ENCODE measurements around the gene DGKQ. TPM values are rescaled to one million over a fixed set of nuclear protein-coding genes. Genes with fewer than 3 reads are reported as not detected.
A peak's percentile ranks its signal among the peaks of the same experiment; 100 is the strongest.
"Not testable (repeated sequence)": the region's sequence is repeated elsewhere in the genome, so short reads cannot be mapped to it uniquely, and the experiment has no call there.

Gene DGKQ
- total RNA-seq, 2 experiments from 2014 or later = 20.5 to 21.3 TPM

DNA sequence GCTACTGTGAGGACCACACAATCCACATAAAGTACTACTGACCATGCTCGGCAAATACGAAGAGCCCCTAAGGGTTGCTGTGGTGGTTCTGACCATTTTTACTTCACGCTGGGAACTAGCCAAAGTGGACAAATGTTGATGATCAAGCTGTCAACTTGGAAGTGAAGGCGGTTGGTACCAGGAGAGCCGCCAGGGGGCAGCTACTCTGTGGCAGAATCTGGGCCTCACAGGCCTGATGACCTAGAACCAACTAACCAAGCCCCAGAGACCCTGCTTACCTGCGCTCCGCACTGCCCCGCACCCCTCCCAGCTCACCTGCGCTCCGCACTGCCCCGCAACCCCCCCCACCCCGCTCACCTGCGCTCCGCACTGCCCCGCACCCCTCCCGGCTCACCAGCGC, 46.8 kb downstream of the DGKQ start:
- DNase-seq = no peak
- H3K9me3 Mint-ChIP-seq = no peaks in the 10 kb centered on the region
- H3K4me3 Mint-ChIP-seq = no peak overlapping the region
- no peak overlapping the region for H3K27ac Mint-ChIP-seq
- peaks cover 17% of the 10 kb centered on the region for H3K36me3 Mint-ChIP-seq (ENCODE audit: low read depth)
- CTCF ChIA-PET = no interaction called here
- H3K4me1 Mint-ChIP-seq = peaks cover 65% of the 10 kb centered on the region
- POLR2A ChIA-PET = no interaction called here
- no peaks in the 10 kb centered on the region for H3K27me3 Mint-ChIP-seq

DNA sequence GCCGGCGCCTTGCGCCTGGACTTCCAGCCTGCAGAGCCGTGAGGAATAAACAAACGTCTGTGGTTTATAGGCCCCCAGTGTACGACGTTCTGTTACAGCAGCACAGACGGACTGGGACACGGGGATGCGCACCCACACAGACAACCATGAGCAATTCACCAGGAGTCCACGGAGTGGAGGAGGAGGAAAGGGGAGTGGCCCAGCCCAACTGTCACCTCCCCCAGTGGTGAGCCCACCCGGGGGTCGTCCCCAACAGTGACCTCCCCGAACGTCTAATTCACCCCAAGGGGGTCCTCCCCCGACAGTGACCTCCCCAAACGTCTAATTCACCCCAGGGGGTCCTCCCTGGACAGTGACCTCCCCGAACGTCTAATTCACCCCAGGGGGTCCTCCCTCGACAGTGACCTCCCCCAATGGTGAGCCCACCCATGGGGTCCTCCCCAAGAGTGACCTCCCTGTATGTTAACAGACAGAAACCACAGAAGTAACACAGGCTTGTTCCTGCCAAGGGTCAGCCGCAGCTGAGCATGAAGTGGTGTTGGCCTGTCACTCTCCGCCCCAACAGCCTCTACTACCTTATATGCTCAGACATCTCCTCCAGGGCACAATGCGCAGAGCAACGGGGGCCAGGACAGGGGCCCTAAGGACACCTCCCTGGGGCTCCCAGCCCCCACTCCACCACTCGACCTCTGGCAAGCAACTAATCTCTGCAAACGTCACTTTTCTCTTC, 47.4 kb downstream of the DGKQ start:
- H3K4me3 Mint-ChIP-seq = no peak overlapping the region
- H3K4me1 Mint-ChIP-seq = peaks cover 64% of the 10 kb centered on the region
- ChIA-PET CTCF (no interaction called here), POLR2A (no interaction called here)
- H3K36me3 Mint-ChIP-seq (ENCODE audit: low read depth) = peaks cover 23% of the 10 kb centered on the region
- no peaks in the 10 kb centered on the region for H3K9me3 Mint-ChIP-seq
- peak overlapping the region; percentile 6 for H3K27ac Mint-ChIP-seq
- no peaks in the 10 kb centered on the region for H3K27me3 Mint-ChIP-seq
- no peak for DNase-seq

- peaks cover 58% of the 10 kb centered on the region for H3K4me1 Mint-ChIP-seq
- POLR2A ChIA-PET = no interaction called here
- H3K4me3 Mint-ChIP-seq = no peak overlapping the region
- H3K9me3 Mint-ChIP-seq = no peaks in the 10 kb centered on the region
- CTCF ChIA-PET = no interaction called here
- no peaks in the 10 kb centered on the region for H3K27me3 Mint-ChIP-seq
- H3K27ac Mint-ChIP-seq = no peak overlapping the region
- peaks cover 26% of the 10 kb centered on the region for H3K36me3 Mint-ChIP-seq (ENCODE audit: low read depth)
- no peak for DNase-seq
These were observed 48.2 kb downstream of the DGKQ start for GRCh38 chr4:925171-925570.

DNA sequence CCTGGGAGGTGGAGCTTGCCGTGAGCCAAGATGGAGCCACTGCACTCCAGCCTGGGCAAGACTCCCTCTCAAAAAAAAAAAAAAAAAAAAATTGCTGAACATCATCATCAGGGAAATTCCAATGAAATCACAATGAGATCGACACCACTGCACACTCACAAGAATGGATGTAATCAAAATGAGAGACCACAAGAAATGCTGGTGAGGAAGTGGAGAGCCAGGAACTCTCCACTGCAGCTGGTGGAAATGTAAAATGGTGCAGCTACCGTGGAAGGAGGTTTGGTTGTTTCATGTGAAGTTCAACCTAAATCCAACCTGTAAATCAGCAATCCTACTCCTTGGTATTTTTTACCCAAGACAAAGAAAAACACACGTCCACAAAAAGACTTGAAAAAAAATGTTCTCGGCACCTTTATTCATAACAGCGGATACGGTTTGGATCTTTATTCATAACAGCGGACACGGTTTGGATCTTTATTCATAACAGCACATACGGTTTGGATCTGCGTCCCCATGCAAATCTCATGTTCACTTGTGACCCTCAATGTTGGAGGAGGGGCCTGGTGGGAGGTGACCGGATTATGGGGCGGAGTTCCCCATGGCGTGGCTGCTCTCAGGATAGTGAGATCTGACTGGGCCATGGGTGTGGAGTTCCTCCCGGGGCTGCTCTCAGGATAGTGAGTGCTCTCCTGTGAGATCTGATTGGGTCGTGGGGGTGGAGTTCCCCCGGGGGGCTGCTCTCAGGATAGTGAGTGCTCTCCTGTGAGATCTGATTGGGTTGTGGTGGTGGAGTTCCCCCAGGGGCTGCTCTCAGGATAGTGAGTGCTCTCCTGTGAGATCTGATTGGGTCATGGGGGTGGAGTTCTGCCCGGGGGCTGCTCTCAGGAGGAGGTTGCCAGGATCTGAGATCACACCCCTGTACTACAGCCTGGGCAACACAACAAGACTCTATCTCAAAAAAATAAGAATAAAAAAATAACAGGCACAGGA, 49.0 kb downstream of the DGKQ start:
- Mint-ChIP-seq H3K9me3 (no peaks in the 10 kb centered on the region), H3K4me3 (no peak overlapping the region), H3K27ac (peak overlapping the region; percentile 31), H3K36me3 (ENCODE audit: low read depth) (peaks cover 31% of the 10 kb centered on the region), H3K27me3 (no peaks in the 10 kb centered on the region), H3K4me1 (peaks cover 58% of the 10 kb centered on the region)
- DNase-seq = no peak
- ChIA-PET POLR2A (no interaction called here), CTCF (interaction anchor here (0.6 to 0.7 kb wide), 2 partner anchors 13 to 850 kb away, joined by 3 read pairs; no protein-coding TSS in a partner anchor)

DNA sequence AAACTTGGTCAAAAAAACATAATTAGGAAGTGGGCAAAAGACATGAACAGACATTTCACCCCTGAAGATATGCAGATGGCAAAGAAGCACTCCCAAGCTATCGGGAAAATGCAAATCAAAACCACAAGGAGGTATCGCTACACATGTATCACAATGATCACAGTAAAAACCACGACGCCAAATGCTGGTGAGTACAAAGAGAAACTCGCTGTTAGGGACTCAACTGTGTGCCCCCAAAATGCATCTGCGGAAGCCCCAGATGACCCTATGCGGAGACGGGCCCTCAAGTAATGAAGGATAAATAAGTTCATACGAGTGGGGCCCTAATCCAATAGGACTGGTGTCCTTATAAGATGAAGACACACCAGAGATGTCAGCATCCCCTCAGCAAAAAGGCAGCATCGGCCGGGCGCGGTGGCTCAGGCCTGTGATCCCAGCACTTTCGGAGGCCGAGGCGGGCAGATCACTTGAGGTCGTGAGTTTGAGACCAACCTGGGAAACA, 51.5 kb downstream of the DGKQ start:
- CTCF ChIA-PET = interaction anchor here (1.0 kb wide), 2 partner anchors 10 kb away, joined by 3 read pairs; partner anchors contain the start of genes GAK and TMEM175

DNA sequence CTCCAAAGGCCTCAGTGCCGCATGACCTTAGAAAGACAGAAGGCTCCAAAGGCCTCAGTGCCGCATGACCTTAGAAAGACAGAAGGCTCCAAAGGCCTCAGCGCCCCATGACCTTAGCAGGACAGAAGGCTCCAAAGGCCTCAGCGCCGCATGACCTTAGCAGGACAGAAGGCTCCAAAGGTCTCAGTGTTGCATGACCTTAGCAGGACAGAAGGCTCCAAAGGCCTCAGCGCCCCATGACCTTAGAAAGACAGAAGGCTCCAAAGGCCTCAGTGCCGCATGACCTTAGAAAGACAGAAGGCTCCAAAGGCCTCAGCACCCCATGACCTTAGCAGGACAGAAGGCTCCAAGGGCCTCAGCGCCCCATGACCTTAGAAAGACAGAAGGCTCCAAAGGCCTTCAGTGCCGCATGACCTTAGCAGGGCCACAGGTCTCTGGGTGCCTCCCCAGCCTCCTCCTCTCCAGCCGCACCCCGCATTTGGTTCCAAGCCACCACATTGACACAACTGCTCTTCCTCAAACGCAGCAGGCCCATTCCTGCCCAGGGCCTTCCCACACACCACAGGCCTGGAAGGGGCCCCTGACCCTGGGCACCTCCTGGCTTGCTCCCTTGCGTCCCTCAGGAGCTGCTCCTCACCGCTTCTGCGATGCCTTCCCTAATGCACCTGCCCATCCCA, 54.2 kb downstream of the DGKQ start:
- CTCF ChIA-PET, H3K27me3 Mint-ChIP-seq, H3K4me3 Mint-ChIP-seq, H3K9me3 Mint-ChIP-seq, POLR2A ChIA-PET, DNase-seq, H3K27ac Mint-ChIP-seq: not testable (repeated sequence)
- peaks cover 64% of the 10 kb centered on the region for H3K4me1 Mint-ChIP-seq
- H3K36me3 Mint-ChIP-seq (ENCODE audit: low read depth) = peaks cover 35% of the 10 kb centered on the region

More for the DNA sequence above, 51.5 kb downstream of the DGKQ start:
- peaks cover 65% of the 10 kb centered on the region for H3K4me1 Mint-ChIP-seq
- H3K27me3 Mint-ChIP-seq = no peaks in the 10 kb centered on the region
- POLR2A ChIA-PET = no interaction called here
- H3K36me3 Mint-ChIP-seq (ENCODE audit: low read depth) = peaks cover 41% of the 10 kb centered on the region
- DNase-seq = no peak
- peak overlapping the region; percentile 28 for H3K27ac Mint-ChIP-seq
- no peak overlapping the region for H3K4me3 Mint-ChIP-seq
- H3K9me3 Mint-ChIP-seq = peaks cover 9% of the 10 kb centered on the region

- CTCF ChIA-PET, H3K27ac Mint-ChIP-seq, POLR2A ChIA-PET, H3K4me3 Mint-ChIP-seq, H3K9me3 Mint-ChIP-seq, DNase-seq, H3K27me3 Mint-ChIP-seq: not testable (repeated sequence)
- Mint-ChIP-seq H3K4me1 (peaks cover 62% of the 10 kb centered on the region), H3K36me3 (ENCODE audit: low read depth) (peaks cover 35% of the 10 kb centered on the region)
These were observed 54.8 kb downstream of the DGKQ start for GRCh38 chr4:918591-918990.

GRCh38 chr4:917992-918391, 55.4 kb downstream of the DGKQ start:
- CTCF ChIA-PET = no interaction called here
- POLR2A ChIA-PET = no interaction called here

GRCh38 chr4:917466-917865, 55.9 kb downstream of the DGKQ start:
- DNase-seq = no peak
- Mint-ChIP-seq H3K4me3 (no peak overlapping the region), H3K4me1 (peaks cover 53% of the 10 kb centered on the region), H3K27ac (no peak overlapping the region), H3K36me3 (ENCODE audit: low read depth) (peaks cover 37% of the 10 kb centered on the region), H3K27me3 (no peaks in the 10 kb centered on the region), H3K9me3 (peaks cover 9% of the 10 kb centered on the region)
- ChIA-PET CTCF (no interaction called here), POLR2A (no interaction called here)

More at GRCh38 chr4:917992-918391, 55.4 kb downstream of the DGKQ start:
- no peak for DNase-seq
- Mint-ChIP-seq H3K27ac (no peak overlapping the region), H3K36me3 (ENCODE audit: low read depth) (peaks cover 36% of the 10 kb centered on the region), H3K4me3 (no peak overlapping the region), H3K9me3 (peaks cover 9% of the 10 kb centered on the region), H3K27me3 (no peaks in the 10 kb centered on the region), H3K4me1 (peaks cover 56% of the 10 kb centered on the region)

DNA sequence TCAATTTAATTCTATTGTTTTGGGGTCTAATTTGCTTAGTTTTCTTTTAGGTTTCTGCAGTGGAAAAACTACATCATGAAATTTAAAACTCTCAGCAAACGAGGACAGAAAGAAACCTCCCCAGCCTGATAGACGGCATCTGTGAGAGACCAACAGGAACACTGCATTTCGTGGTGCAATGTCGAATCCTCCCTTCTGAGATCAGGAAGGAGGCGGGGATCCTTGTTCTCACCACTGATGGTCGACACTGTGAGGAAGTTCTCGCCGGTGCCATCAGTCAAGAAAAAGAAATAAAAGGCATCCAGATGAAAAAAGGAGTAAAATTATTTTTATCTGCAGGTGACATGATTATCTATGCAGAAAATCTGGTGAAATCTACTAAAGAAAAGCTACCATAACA, 57.8 kb downstream of the DGKQ start:
- Mint-ChIP-seq H3K27me3 (no peaks in the 10 kb centered on the region), H3K4me1 (peaks cover 42% of the 10 kb centered on the region), H3K9me3 (peaks cover 9% of the 10 kb centered on the region), H3K36me3 (ENCODE audit: low read depth) (peaks cover 35% of the 10 kb centered on the region), H3K27ac (no peak overlapping the region), H3K4me3 (no peak overlapping the region)
- ChIA-PET POLR2A (no interaction called here), CTCF (no interaction called here)
- DNase-seq = peak; percentile 24

GRCh38 chr4:915041-915474, 58.3 kb downstream of the DGKQ start:
- POLR2A ChIA-PET = no interaction called here

GRCh38 chr4:914531-914930, 58.8 kb downstream of the DGKQ start:
- Mint-ChIP-seq H3K4me3 (no peak overlapping the region), H3K27ac (no peak overlapping the region), H3K36me3 (ENCODE audit: low read depth) (peaks cover 32% of the 10 kb centered on the region), H3K4me1 (peaks cover 37% of the 10 kb centered on the region), H3K27me3 (no peaks in the 10 kb centered on the region), H3K9me3 (peaks cover 9% of the 10 kb centered on the region)
- DNase-seq = no peak
- ChIA-PET CTCF (no interaction called here), POLR2A (no interaction called here)

More at GRCh38 chr4:915041-915474, 58.3 kb downstream of the DGKQ start:
- CTCF ChIA-PET = no interaction called here
- Mint-ChIP-seq H3K4me1 (peaks cover 40% of the 10 kb centered on the region), H3K4me3 (no peak overlapping the region), H3K36me3 (ENCODE audit: low read depth) (peaks cover 32% of the 10 kb centered on the region), H3K9me3 (peaks cover 9% of the 10 kb centered on the region), H3K27ac (peak overlapping the region; percentile 31), H3K27me3 (no peaks in the 10 kb centered on the region)
- DNase-seq = no peak

DNA sequence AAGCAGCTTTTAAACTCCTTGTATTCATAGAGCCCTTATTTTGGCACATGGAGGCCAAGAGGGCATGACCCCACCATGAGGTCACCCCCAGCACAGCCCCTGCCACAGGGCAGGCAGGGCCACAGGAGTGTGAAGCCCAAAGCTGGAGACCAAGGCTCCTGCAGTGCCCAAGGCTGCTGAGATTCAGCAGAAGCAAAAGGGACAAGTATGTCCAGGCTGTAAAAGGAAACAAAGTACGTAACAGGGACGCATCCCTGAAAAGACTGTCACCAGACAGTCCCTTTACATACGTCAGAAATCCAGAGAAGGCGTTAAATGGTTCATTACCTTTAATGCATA, 60.1 kb downstream of the DGKQ start:
- POLR2A ChIA-PET = no interaction called here
- peaks cover 34% of the 10 kb centered on the region for H3K4me1 Mint-ChIP-seq
- DNase-seq = no peak
- H3K4me3 Mint-ChIP-seq = no peak overlapping the region
- H3K9me3 Mint-ChIP-seq = peaks cover 8% of the 10 kb centered on the region
- no peak overlapping the region for H3K27ac Mint-ChIP-seq
- peaks cover 37% of the 10 kb centered on the region for H3K36me3 Mint-ChIP-seq (ENCODE audit: low read depth)
- no peaks in the 10 kb centered on the region for H3K27me3 Mint-ChIP-seq
- CTCF ChIA-PET = no interaction called here

All from activated CD4-positive, alpha-beta T cell treated with anti-CD3 and anti-CD28 coated beads, Interleukin-2, amount 10 ng/mL, durations not matched to agents 7 days and 5 days (primary cell).